Hematopoietic multipotent progenitor cell treated with erythropoietin and hydrocortisone succinate and interleukin-3 and kit ligand, for 4 days (in vitro differentiated cells): ENCODE data around the gene CLEC2L.
A peak's percentile ranks its signal among the peaks of the same experiment; 100 is the strongest.

Experiments used
- DNase-seq: peaks from one replicate; pipeline ENCODE4 v3.0.0-alpha.2; 2015

Gene CLEC2L

DNA sequence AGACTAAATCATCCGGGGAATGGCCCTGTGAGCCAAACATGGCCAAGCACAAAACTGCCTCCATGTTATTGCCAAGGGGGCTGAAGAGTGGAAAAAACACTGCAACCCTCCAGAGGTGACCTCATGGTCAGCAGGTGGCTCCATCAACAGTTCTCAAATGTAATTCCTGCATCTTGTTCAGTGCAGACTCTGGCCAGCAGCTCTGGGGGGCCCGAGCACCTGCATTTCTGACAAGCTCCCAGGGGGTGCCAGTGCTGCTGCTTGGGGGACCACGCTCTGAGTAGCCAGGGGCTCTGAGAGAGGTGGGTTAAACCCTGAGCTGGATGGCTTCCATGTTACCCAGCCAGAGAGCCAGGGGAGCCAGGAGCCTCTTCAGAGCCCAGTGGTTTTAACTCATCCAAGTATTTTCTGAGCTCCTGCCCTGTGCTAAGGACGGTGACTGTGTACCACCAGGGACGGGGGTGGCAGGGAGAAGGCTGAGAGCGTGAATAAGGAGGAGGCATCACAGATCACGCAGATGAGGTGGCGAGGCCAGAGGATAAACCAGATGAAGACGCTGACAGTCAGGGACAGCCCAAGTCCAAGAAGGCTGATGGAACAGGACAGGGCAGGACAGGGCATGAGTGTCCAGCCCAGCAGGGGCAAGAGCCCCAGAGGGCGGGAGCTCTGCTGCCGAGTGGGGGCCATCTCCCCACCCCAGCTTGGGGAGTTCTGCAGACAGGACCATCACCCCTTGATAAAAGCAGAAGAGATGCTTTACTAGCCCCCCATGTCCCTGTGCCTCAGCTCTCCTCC, 52.9 kb downstream of the CLEC2L start:
- DNase-seq, result no peak

DNA sequence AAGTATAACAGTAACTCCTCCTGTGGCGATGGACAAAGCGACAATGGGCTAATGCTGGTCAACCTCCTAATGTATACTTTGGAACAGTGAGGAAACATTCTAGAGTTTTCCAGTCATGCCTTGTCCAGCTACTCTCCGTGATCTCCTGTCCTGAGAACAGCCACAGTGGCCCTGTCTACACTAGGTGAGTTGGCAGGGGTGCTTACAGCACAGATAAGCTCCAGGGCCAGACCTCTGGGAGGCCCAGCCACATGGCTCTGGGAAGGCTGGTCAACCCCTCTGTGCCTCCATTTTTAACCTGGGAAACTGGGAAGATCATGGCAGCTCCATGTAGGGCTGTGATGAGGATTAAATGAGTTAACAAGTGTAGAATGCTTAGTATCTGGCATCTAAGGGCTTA, 57.0 kb downstream of the CLEC2L start:
- no peak for DNase-seq

DNA sequence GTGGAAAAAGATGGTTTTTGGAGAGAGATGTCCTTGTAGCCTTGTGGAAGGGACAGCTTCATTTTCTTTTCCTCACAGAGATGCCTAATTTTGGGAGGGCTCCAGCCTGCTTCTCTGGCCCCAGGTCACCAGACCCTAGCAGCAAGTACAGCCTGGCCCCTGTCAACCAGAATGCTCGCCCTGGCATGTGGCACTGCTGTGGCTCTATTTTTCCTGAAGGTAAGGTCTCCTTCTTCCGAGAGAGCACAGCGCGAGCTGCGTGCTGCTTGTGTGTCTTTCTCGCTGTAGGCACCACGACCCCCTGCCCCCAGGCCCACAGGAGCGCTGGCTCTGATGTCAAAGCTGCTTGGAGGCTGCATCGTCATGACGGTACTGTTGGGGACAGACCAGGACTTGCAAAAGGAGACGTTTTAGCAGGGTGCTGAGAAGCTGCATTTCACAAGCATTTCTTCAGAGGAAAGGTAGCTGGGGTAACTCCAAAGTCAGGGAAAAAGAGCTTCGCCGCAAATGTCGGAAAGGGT, 58.7 kb downstream of the CLEC2L start:
- no peak for DNase-seq

DNA sequence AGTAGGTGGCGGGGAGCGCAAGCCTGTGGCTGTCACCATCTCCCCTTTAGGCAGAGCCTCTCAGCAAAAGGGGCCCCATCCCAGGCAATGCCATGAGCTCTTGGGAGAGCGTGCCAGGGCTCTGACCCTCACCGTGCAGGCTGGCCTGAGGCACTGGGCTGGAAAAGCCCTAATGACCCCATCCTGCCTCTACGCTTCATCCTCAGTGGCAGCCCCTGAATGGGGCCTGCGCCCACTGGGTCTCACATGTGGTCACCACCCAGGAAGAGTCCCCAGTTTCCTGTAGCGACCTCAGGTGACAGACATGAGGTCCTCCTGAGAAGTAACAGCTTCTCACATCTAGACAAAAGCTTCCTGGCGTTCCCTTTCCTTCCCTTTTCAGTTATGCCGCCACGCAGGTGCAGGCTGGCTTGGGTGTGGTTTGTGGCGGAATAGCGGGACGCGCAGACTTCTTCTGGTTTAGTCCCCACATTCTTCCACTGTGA, 59.2 kb downstream of the CLEC2L start:
- no peak for DNase-seq

DNA sequence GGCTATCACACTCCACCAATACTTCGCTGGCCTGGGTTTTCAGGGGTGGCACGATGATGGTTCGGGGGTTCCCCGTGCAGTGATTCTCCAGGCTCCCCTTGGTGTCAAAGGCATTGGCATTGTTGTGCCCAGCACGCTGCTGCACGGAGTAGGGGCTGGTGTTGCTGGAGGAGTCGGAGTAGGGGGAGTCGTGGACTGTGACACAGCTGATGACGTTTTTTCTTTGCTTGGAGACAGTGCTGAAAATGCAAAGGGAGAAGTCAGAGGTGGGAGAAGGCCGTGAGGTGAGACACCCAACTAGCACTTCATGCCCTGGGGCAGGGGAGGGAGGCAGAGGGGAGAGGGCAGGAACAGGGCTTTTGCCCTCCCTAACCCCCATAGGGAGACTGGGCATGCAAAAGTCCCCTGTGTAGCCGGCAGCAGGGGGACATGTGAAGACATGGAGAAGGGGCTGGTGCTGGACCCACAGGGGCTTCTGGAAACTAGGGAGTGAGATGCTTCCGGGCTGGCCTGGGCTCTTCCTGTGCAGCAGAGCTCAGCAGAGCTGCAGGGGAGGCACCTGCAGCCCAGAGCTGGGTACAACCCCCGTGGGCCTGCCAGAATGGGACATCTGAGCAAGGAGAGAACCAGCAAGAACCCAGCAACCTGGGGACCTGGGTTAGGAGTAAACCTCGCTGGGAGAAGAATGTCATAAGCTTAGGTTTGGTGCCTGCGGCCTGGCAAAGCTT, 60.5 kb downstream of the CLEC2L start:
- no peak for DNase-seq

DNA sequence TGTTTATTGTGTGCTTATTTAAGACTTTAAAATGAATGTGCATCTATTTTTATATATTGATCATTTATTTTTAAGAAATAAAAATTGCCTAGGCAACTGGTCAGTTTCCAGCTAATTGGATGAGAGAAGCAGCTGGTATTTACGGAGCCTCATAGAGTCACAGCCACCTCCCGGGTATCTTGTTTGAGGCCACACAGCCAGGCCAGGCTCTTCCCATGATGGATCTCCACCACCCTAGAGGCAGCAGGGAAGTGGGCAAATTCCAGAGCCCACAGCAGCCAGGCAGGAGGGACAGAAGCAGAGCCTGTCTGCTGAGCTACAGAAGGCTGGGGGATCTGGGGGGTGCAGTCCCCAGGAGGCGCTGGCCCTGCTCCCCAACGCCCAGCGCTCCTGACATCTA, 61.6 kb downstream of the CLEC2L start:
- DNase-seq, result no peak

DNA sequence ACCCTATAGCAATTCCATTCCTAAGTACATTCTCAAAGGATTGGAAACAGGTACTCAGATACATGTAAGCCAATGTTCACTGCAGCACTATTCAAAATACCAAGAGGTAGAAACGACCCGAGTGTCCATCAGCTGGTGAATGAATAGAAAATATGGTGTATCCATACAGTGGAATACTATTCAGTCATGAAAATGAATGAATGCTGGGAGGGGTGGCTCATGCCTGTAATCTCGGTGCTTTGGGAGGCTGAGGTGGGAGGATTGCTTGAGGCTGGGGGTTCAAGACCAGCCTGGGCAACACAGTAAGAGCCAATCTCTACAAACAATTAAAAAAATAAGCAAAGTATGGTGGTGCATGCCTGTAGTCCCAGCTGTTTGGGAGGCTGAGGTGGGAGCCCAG, 62.8 kb downstream of the CLEC2L start:
- no peak for DNase-seq

DNA sequence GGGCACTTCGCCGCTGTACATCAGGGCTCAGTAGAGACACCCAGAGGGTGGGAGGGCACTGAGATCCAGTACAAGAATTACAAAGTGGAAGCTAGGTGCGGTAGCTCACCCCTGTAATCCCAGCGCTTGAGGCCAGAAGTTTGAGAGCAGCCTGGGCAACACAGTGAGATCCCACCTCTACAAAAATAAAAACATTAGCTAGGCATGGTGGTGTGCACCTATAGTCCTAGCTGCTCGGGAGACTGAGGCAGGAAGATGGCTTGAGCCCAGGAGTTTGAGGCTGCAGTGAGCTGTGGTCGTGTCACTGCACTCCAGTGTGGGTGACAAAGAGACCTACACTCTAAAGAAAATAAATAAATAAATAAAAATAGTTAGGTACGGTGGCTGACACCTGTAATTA, 64.0 kb downstream of the CLEC2L start:
- DNase-seq, result no peak

DNA sequence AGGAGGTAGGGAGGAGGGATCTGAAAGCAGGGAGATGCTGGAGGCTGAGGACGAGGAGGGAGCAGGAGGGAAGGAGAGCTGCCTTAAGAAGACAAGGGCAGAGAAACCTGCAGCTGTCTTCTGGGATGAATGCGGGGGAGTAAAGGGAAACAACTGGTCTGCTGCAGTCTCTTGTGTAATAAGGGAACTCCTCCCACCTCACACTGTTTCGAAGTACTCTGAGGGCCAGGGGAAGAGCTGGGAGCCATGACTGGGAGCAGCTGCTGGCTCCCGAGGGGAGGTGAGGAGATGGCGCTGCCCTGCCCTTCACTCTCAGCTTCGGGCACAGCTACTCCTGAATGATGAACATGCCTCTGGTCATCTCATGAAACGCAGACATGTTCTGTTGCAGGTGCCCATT, 65.1 kb downstream of the CLEC2L start:
- peak; percentile 53 for DNase-seq

DNA sequence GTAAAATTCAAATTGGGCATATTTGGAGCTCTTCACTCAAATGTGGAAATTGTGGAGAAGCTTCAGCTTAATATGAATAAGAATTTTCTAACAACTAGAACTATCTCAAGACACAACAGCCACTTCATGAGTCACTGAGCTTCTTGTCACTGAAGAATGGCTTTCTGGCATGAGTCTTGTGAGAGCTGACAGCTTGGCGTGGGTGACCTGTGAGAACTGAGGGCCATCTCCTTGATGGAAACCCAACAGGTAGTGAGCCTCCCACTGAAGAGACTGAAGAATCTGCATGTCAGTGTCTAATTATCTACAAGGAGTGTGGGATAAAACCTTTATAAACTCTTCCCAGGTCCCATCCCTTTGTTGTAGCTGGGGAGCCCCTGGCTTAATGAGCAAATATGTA, 66.0 kb downstream of the CLEC2L start:
- no peak for DNase-seq

DNA sequence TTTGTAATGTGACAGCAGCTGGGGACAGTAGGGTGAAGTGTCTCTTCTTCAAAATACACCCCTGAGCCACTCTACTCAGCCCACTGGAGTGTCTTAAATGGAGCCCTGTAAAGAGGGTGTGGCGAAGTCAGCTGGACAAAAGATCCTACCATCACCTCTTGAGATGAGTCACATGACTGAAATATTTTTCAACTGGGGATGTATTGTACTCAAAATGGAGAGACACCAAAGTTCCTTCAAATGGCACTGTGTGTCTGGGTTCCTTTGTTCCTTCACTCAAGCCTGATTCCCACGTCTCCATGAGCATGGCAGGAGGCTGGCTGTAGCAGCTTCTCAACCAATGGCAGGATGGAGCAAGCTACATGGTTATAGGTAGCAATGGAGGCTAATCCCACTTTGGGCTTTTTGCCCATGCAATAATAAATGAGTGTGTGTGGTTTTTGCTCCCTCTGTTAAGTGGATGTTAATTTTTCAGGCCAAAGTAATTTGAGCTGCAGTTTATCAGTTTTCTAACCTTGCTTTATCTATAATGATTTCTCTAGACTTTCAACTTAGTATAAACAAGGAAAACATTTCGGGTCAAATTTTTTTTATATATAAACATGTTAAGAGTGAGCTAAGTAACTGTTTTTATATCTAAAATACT, 68.2 kb downstream of the CLEC2L start:
- DNase-seq, result no peak

DNA sequence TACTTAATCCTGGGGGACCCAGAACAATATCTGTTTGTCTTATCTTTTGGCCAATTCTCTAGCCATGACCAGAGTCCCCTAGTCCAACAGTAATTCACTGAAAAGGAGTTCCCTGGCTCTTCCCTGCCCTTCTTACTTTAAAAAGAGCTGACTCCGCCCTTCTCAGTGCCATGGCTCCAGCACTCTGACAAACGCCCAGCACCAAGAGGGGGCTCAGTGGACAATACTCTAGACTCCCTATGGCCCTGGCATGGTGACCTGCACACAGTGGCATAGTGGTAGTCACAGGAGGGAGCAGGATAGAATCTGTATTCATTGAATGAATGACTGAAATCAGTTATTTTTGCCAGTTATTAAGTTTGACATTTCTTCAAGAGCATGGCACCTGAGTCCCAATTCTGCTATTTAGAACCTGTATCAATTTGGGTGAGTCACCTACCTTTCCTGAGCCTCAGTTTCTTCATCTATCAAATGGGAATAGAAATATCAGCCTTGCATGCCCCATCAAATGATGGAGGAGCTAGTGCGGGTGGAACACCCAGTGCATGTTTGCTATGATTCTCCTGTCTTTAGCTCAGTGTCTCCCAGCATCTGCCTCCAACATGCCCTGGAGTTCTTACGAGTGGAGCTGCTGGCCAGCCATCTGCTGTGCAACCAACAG, 69.4 kb downstream of the CLEC2L start:
- DNase-seq, result no peak

DNA sequence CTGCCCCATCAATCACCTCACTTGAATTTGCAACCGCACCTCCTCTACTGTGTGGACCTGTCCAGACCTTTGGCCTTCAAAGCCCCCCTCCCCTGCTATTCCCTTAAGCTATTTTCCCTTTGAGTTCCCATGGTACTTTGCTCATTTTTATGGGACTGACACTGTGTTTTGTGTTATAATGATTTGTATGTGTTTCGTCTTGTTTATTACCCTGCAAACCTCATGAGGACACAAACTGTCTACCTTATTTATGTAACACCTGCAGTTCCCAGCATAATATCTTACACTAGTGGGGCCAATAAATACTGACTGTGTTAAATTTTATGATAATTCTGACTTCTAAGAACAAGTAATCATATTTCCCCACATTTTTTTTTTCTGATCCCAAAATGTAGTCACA, 70.6 kb downstream of the CLEC2L start:
- no peak for DNase-seq
